Right atrium auricular region (tissue), 2 donors: Measurements from ENCODE around the gene THSD7A. TPM values are rescaled to one million over a fixed set of nuclear protein-coding genes. Genes with fewer than 3 reads are reported as not detected.

Experiments
- DNase-seq: peaks from one replicate; pipeline ENCODE4 v3.0.0-alpha.2; 2019; ENCODE audit warnings: low spot score
- H3K27ac ChIP-seq, 2 donors: fragments of 200-600 bp; sonication (generic); 1 replicate in 1 of 2; 2 replicates in 1 of 2; pipeline ENCODE4 v1.5.1; 2016 to 2019
- H3K27me3 ChIP-seq, 2 donors: fragments of 200-600 bp; sonication (generic); one replicate each; pipeline versions ENCODE4 v1.5.1 to v1.6.0; 2017 to 2019
- H3K36me3 ChIP-seq: fragments of 200-600 bp; sonication (generic); one replicate; pipeline ENCODE4 v1.5.1; 2016
- H3K4me1 ChIP-seq, 2 donors: fragments of 200-600 bp; sonication (generic); one replicate each; pipeline versions ENCODE4 v1.5.1 to v1.6.0; 2017 to 2019
- H3K4me3 ChIP-seq, 2 donors: fragments of 200-600 bp; sonication (generic); 1 replicate in 1 of 2; 2 replicates in 1 of 2; pipeline ENCODE4 v1.5.1; 2017 to 2019; ENCODE audit warnings: mild to moderate bottlenecking in 1 of 2, moderate library complexity in 1 of 2
- H3K9me3 ChIP-seq, 2 donors: fragments of 200-600 bp; sonication (generic); one replicate each; pipeline ENCODE4 v1.5.1; 2019
- total RNA-seq, 2 donors: library from RNA; depleted of rRNA; stranded (reverse); fragments of >200 nt; gene quantifications; one replicate each; pipeline ENCODE4 v1.1.0, GENCODE V29; 2016
- TF ChIP-seq, protein P1 (sequence below), 2 donors: fragments of 200-600 bp; sonication (generic); IDR thresholded peaks; one replicate each; pipeline ENCODE4 v1.5.1; 2019; ENCODE audit warnings: antibody characterized with exemption in 2 of 2

The THSD7A gene, protein sequence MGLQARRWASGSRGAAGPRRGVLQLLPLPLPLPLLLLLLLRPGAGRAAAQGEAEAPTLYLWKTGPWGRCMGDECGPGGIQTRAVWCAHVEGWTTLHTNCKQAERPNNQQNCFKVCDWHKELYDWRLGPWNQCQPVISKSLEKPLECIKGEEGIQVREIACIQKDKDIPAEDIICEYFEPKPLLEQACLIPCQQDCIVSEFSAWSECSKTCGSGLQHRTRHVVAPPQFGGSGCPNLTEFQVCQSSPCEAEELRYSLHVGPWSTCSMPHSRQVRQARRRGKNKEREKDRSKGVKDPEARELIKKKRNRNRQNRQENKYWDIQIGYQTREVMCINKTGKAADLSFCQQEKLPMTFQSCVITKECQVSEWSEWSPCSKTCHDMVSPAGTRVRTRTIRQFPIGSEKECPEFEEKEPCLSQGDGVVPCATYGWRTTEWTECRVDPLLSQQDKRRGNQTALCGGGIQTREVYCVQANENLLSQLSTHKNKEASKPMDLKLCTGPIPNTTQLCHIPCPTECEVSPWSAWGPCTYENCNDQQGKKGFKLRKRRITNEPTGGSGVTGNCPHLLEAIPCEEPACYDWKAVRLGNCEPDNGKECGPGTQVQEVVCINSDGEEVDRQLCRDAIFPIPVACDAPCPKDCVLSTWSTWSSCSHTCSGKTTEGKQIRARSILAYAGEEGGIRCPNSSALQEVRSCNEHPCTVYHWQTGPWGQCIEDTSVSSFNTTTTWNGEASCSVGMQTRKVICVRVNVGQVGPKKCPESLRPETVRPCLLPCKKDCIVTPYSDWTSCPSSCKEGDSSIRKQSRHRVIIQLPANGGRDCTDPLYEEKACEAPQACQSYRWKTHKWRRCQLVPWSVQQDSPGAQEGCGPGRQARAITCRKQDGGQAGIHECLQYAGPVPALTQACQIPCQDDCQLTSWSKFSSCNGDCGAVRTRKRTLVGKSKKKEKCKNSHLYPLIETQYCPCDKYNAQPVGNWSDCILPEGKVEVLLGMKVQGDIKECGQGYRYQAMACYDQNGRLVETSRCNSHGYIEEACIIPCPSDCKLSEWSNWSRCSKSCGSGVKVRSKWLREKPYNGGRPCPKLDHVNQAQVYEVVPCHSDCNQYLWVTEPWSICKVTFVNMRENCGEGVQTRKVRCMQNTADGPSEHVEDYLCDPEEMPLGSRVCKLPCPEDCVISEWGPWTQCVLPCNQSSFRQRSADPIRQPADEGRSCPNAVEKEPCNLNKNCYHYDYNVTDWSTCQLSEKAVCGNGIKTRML (N-terminal part only)
- total RNA-seq: 1 to 10 TPM in 1 of 2 donors, under 1 TPM in 1; 0.85 to 2.9 TPM

DNA sequence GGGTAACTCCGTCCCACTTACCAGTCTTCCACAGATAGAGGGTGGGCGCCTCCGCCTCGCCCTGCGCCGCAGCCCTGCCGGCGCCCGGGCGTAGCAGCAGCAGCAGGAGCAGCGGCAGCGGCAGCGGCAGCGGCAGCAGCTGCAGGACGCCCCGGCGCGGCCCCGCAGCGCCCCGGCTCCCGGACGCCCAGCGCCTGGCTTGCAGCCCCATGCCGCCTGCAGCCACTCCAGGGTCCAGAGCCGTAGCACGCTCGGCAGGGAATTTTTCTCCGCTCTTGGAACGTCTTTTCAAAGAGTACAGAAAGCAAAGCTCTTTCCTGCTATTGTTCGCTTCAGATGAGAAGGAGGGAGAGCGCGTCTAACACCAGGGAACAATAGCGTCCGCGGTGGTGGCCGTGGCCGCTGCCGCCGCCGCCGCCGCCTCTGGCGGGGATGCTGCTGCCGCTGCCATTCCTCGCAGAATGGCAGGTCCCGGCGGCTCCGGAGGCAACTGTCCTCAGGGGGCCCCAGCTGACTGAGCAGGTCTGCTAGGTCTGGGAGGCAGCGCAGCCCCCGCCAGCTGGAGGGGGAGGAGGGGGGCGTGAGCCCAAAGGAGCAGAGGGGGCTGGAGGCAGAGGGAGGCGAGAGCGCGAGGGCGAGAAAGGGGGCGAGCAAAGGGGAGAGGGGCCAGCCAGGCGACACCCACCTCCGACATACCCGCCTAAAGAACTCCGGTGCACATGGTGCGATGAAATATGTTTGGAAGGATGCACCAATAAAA lies at the start of gene THSD7A:
TSS of gene THSD7A (minus strand) at position 463 of the 760 bp plus-strand sequence. CDS start at position 211, 252 bp downstream.
- DNase-seq: no peak
- peak within 1 kb of the TSS; percentile 28 to 52 for H3K27ac ChIP-seq
- H3K9me3 ChIP-seq: no peaks in the 10 kb centered on the region
- H3K27me3 ChIP-seq: no peaks in the 10 kb centered on the region
- TF ChIP-seq, protein P1, sequence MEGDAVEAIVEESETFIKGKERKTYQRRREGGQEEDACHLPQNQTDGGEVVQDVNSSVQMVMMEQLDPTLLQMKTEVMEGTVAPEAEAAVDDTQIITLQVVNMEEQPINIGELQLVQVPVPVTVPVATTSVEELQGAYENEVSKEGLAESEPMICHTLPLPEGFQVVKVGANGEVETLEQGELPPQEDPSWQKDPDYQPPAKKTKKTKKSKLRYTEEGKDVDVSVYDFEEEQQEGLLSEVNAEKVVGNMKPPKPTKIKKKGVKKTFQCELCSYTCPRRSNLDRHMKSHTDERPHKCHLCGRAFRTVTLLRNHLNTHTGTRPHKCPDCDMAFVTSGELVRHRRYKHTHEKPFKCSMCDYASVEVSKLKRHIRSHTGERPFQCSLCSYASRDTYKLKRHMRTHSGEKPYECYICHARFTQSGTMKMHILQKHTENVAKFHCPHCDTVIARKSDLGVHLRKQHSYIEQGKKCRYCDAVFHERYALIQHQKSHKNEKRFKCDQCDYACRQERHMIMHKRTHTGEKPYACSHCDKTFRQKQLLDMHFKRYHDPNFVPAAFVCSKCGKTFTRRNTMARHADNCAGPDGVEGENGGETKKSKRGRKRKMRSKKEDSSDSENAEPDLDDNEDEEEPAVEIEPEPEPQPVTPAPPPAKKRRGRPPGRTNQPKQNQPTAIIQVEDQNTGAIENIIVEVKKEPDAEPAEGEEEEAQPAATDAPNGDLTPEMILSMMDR (IDR thresholded peaks at IDR 0.05): peak in 1 of 2 donors; percentile 19
- H3K4me3 ChIP-seq: peak within 1 kb of the TSS; percentile 51 to 62
- no peaks in the 10 kb centered on the region for H3K36me3 ChIP-seq
- peaks cover 0 to 5% of the 10 kb centered on the region in 2 donors for H3K4me1 ChIP-seq

DNA sequence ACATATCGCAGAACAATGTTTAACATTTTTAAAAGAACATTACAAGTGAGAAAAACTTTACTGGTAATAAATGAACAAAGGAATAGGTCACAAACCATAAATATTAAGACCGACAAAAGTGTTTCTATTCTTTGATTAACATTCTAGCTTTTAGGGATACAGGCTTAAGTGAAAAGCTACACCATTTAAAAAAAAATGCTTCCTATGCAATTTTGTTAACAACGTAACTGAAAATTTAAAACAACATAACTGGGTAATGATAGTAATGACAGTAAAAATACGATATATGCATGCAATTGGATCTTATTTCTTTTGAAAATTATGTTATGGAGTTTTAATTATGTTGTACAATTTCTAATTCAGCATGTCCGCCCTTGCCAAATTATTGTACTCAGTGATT lies 49.7 kb upstream of the THSD7A start:
- Histone ChIP-seq H3K27me3 (no peaks in the 10 kb centered on the region), H3K36me3 (no peaks in the 10 kb centered on the region), H3K4me3 (no peak overlapping the region), H3K9me3 (no peaks in the 10 kb centered on the region), H3K27ac (no peak overlapping the region), H3K4me1 (no peaks in the 10 kb centered on the region)
- TF ChIP-seq, protein P1 (IDR thresholded peaks at IDR 0.05): no peak
- no peak for DNase-seq

DNA sequence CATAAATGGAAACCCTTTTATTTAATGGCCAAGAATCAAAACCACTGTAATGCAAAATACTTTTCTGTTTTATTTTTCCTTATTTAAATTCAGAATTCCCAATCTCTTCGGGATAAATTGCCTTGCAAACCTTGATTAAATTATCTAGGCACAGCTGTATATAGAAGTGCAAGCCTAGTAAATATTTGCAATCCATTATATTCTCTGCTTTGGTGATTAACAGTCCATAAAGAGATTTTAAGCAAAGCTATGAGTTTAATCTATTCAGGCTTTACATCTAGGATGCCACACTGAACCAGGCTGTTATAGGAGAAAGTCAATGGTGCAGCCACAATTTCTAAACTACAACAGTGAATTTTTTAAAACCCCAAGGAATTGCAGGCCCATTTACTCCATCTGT lies 43.6 kb upstream of the THSD7A start:
- H3K4me1 ChIP-seq: no peaks in the 10 kb centered on the region
- H3K4me3 ChIP-seq: no peak overlapping the region
- no peak for DNase-seq
- TF ChIP-seq, protein P1 (IDR thresholded peaks at IDR 0.05): no peak
- H3K27ac ChIP-seq: no peak overlapping the region
- H3K27me3 ChIP-seq: no peaks in the 10 kb centered on the region
- H3K9me3 ChIP-seq: no peaks in the 10 kb centered on the region
- H3K36me3 ChIP-seq: no peaks in the 10 kb centered on the region

DNA sequence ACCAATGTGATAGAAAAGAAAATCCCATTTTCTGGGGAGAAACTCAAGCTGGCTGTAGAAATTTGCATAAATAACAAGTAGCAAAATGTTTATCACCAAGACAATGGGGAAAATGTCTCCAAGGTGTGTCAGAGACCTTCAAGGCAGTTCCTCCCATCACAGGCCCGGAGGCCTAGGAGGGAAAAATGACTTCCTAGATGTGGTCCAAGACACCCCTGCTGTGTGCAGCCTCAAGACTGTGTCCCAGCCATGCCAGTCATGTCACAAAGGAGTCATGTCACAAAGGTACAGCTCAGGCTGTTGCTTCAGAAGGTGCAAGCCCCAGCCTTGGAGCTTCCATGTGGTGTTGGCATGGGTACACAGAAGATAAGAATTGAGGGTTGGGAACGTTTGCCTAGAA lies 33.7 kb upstream of the THSD7A start:
- TF ChIP-seq, protein P1 (IDR thresholded peaks at IDR 0.05): no peak
- no peak overlapping the region for H3K4me3 ChIP-seq

More for the DNA sequence above, 33.7 kb upstream of the THSD7A start:
- DNase-seq: no peak
- Histone ChIP-seq H3K9me3 (peaks cover 0 to 9% of the 10 kb centered on the region in 2 donors), H3K27ac (no peak overlapping the region), H3K36me3 (no peaks in the 10 kb centered on the region), H3K4me1 (no peaks in the 10 kb centered on the region), H3K27me3 (no peaks in the 10 kb centered on the region)
